HEK293 (cell line): ENCODE measurements around the gene TCEA3.

Source experiments
- TF ChIP-seq, protein P1 (sequence below): fragments of 450-650 bp; formaldehyde crosslinking; IDR thresholded peaks from 2 replicates; pipeline ENCODE4 v1.5.1; 2016; ENCODE audit warnings: missing biosample characterization, missing genetic modification characterization
- TF ChIP-seq, protein P2 (sequence below): fragments of 450-650 bp; formaldehyde crosslinking; IDR thresholded peaks from 2 replicates; pipeline ENCODE4 v1.5.1; 2016; ENCODE audit warnings: missing biosample characterization, missing genetic modification characterization

DNA sequence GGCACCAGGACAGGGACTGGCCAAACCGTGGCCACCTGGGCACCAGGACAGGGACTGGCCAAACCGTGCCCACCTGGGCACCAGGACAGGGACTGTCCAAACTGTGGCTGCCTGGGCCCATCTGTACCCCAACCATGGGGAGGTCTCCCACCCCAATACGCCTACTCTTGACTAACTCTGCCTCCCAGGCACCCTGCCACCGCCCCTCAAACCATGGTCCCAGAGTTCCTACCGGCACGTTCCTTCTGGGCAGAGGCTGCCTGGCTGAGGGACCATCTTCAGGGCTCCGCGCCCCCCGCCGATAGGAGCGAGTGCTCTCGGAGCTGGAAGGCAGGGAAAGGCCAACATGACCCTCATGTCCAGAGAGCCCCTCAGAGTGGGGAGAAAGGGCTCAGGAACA lies 6.3 kb upstream of the TCEA3 start:
- TF ChIP-seq, protein P1, sequence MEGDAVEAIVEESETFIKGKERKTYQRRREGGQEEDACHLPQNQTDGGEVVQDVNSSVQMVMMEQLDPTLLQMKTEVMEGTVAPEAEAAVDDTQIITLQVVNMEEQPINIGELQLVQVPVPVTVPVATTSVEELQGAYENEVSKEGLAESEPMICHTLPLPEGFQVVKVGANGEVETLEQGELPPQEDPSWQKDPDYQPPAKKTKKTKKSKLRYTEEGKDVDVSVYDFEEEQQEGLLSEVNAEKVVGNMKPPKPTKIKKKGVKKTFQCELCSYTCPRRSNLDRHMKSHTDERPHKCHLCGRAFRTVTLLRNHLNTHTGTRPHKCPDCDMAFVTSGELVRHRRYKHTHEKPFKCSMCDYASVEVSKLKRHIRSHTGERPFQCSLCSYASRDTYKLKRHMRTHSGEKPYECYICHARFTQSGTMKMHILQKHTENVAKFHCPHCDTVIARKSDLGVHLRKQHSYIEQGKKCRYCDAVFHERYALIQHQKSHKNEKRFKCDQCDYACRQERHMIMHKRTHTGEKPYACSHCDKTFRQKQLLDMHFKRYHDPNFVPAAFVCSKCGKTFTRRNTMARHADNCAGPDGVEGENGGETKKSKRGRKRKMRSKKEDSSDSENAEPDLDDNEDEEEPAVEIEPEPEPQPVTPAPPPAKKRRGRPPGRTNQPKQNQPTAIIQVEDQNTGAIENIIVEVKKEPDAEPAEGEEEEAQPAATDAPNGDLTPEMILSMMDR (tag by site-specific recombination) = no peak
- TF ChIP-seq, protein P2, sequence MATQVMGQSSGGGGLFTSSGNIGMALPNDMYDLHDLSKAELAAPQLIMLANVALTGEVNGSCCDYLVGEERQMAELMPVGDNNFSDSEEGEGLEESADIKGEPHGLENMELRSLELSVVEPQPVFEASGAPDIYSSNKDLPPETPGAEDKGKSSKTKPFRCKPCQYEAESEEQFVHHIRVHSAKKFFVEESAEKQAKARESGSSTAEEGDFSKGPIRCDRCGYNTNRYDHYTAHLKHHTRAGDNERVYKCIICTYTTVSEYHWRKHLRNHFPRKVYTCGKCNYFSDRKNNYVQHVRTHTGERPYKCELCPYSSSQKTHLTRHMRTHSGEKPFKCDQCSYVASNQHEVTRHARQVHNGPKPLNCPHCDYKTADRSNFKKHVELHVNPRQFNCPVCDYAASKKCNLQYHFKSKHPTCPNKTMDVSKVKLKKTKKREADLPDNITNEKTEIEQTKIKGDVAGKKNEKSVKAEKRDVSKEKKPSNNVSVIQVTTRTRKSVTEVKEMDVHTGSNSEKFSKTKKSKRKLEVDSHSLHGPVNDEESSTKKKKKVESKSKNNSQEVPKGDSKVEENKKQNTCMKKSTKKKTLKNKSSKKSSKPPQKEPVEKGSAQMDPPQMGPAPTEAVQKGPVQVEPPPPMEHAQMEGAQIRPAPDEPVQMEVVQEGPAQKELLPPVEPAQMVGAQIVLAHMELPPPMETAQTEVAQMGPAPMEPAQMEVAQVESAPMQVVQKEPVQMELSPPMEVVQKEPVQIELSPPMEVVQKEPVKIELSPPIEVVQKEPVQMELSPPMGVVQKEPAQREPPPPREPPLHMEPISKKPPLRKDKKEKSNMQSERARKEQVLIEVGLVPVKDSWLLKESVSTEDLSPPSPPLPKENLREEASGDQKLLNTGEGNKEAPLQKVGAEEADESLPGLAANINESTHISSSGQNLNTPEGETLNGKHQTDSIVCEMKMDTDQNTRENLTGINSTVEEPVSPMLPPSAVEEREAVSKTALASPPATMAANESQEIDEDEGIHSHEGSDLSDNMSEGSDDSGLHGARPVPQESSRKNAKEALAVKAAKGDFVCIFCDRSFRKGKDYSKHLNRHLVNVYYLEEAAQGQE (tag by site-specific recombination) = no peak
